ENCODE data around the gene RBM47. TPM values are rescaled to one million over a fixed set of nuclear protein-coding genes. Genes with fewer than 3 reads are reported as not detected.
A peak's percentile ranks its signal among the peaks of the same experiment; 100 is the strongest.

The RBM47 gene
- total and polyA plus RNA-seq, 2 of the 4 experiments (the other 2 are of a cell fraction): 0.44 to 1.1 TPM

GRCh38 chr4:40401631-40402030 is 228.0 kb downstream of the RBM47 start:
- peaks cover 2% of the 10 kb centered on the region; the same call in 1 of the 2 replicates for H3K27me3 ChIP-seq (ENCODE audit: control insufficient read depth, insufficient read depth, low read length)
- H2BK120ac ChIP-seq (ENCODE audit: low read depth, low read length): no peak overlapping the region
- no peak overlapping the region for H2BK20ac ChIP-seq (ENCODE audit: low read depth, low read length)
- no peak overlapping the region for H4K91ac ChIP-seq (ENCODE audit: insufficient read depth, low read depth, low read length)
- H3K56ac ChIP-seq (ENCODE audit: extremely low read depth, insufficient read depth, low read length): no peak overlapping the region
- H4K5ac ChIP-seq (ENCODE audit: low read depth, low read length): no peak overlapping the region
- no peak overlapping the region for H3K4me2 ChIP-seq (ENCODE audit: low read depth, low read length)
- no peak overlapping the region for H2AK5ac ChIP-seq (ENCODE audit: low read depth, low read length)
- H2AK9ac ChIP-seq (replicated peaks; ENCODE audit: low read depth, low read length, poor library complexity): no peak overlapping the region
- TF ChIP-seq USF2 (IDR thresholded peaks at IDR 0.05; ENCODE audit: low read depth, low read length): no peak
- TF ChIP-seq BHLHE40 (IDR thresholded peaks at IDR 0.05; ENCODE audit: low read depth, low read length): no peak
- TF ChIP-seq CHD1 (IDR thresholded peaks at IDR 0.05; ENCODE audit: low read depth, low read length): no peak
- no peak for TF ChIP-seq RFX5 (IDR thresholded peaks at IDR 0.05; ENCODE audit: low read depth, low read length)
- no peak for TF ChIP-seq MAZ (IDR thresholded peaks at IDR 0.05; ENCODE audit: borderline replicate concordance, low read depth, low read length)
- no peak for TF ChIP-seq MXI1 (IDR thresholded peaks at IDR 0.05; ENCODE audit: borderline replicate concordance, low read depth, low read length)
- TF ChIP-seq RCOR1 (IDR thresholded peaks at IDR 0.05; ENCODE audit: insufficient replicate concordance, low read length): no peak
- no peak for TF ChIP-seq CEBPB (IDR thresholded peaks at IDR 0.05; ENCODE audit: low read depth, low read length)
- TF ChIP-seq FOS (IDR thresholded peaks at IDR 0.05; ENCODE audit: low read depth, low read length): no peak
- no peak for TF ChIP-seq MAFK (IDR thresholded peaks at IDR 0.05; ENCODE audit: low read depth, low read length)
- no peak for TF ChIP-seq ELK1 (IDR thresholded peaks at IDR 0.05; ENCODE audit: borderline replicate concordance, low read depth, low read length)
- TF ChIP-seq SMC3 (IDR thresholded peaks at IDR 0.05; ENCODE audit: low read depth, low read length): no peak
- no peak for TF ChIP-seq NFE2L2 (IDR thresholded peaks at IDR 0.05; ENCODE audit: low read depth, low read length)
- TF ChIP-seq RAD21 (IDR thresholded peaks at IDR 0.05; ENCODE audit: low read length): no peak
- no peak for TF ChIP-seq POLR2A (IDR thresholded peaks at IDR 0.05; ENCODE audit: low read depth, low read length)
- no peak for TF ChIP-seq CTCF (conservative IDR thresholded peaks at IDR 0.05; ENCODE audit: low read depth, low read length)
- DNase-seq: peak; percentile 7
- H3K18ac ChIP-seq (ENCODE audit: low read depth, low read length): no peak overlapping the region
- H2BK5ac ChIP-seq (ENCODE audit: low read depth, low read length, poor library complexity, severe bottlenecking): no peak overlapping the region
- no peak overlapping the region for H3K4me3 ChIP-seq (ENCODE audit: insufficient read depth, low read depth, low read length)
- no peak overlapping the region for H3K23ac ChIP-seq (ENCODE audit: low read depth, low read length)
- ATAC-seq (ENCODE audit: low read depth): no peak
- no peaks in the 10 kb centered on the region for H3K4me1 ChIP-seq (ENCODE audit: control insufficient read depth, insufficient read depth, low read length)
- BruUV-seq (replicated peaks): no TSS peak
- H4K20me1 ChIP-seq (ENCODE audit: insufficient read depth, low read length): no peaks in the 10 kb centered on the region
- no peaks in the 10 kb centered on the region for H3K79me1 ChIP-seq (ENCODE audit: low read depth in 1 of 2, low read length in 2 of 2)
- no peak overlapping the region for H3K9ac ChIP-seq (ENCODE audit: low read depth, low read length)
- 10% methylated on average over 3 of the region's 8 CpGs; no CpG with 5 or more reads in 1 of the 2 experiments for WGBS, 2 experiments (ENCODE audit: extremely low coverage in 2 of 2, insufficient read length in 1 of 2)
- POLR2A ChIA-PET (ENCODE audit: unreplicated experiment): no interaction called here
- no peak overlapping the region for H3K14ac ChIP-seq (replicated peaks; ENCODE audit: low read depth, low read length)
- in situ Hi-C loops (cut with MboI; ENCODE audit: low sequenced_read_pairs): no loop called here
- intact Hi-C loops (cut with micrococcal nuclease): no loop called here
- H2AFZ ChIP-seq (replicated peaks; ENCODE audit: low read length, poor library complexity): no peak overlapping the region
- H3K9me1 ChIP-seq (ENCODE audit: insufficient read depth, low read length): no peaks in the 10 kb centered on the region
- H3K9me3 ChIP-seq (ENCODE audit: control insufficient read depth, insufficient read depth, low read length): no peaks in the 10 kb centered on the region
- no peak overlapping the region for H2BK15ac ChIP-seq (ENCODE audit: low read depth, low read length)
- no peak overlapping the region for H4K8ac ChIP-seq (ENCODE audit: low read depth in 2 of 2, low read length in 2 of 2)
- H3K36me3 ChIP-seq (ENCODE audit: control insufficient read depth, insufficient read depth, low read length): no peaks in the 10 kb centered on the region
- CTCF ChIA-PET: no interaction called here
- no peak overlapping the region for H3K27ac ChIP-seq (ENCODE audit: insufficient read depth, low read length)
- H3K4ac ChIP-seq (ENCODE audit: low read depth, low read length): no peak overlapping the region
- dilution Hi-C loops (cut with HindIII; ENCODE audit: low sequenced_read_pairs, unreplicated experiment): no loop called here
